ENCODE data around the gene PANK3. TPM values are rescaled to one million over a fixed set of nuclear protein-coding genes. Genes with fewer than 3 reads are reported as not detected.

The PANK3 gene
- total RNA-seq, 2 experiments from 2014 or later = 44.9 to 45.1 TPM

GRCh38 chr5:168531191-168531590 is 48.0 kb downstream of the PANK3 start:
- Mint-ChIP-seq H3K4me1 (ENCODE audit: low read depth) (peaks cover 12% of the 10 kb centered on the region), H3K4me3 (no peak overlapping the region), H3K27ac (no peak overlapping the region), H3K36me3 (ENCODE audit: low read depth) (peaks cover 5% of the 10 kb centered on the region), H3K9me3 (no peaks in the 10 kb centered on the region), H3K27me3 (ENCODE audit: low read depth) (peaks cover 43% of the 10 kb centered on the region)
- intact Hi-C loops (cut with micrococcal nuclease) = no loop called here
- CTCF ChIA-PET = no interaction called here
- no peak for DNase-seq

- intact Hi-C loops (cut with micrococcal nuclease) = no loop called here
Observed at GRCh38 chr5:168530621-168531150, 48.5 kb downstream of the PANK3 start.

GRCh38 chr5:168529374-168530234 is 49.6 kb downstream of the PANK3 start:
- peak overlapping the region; percentile 57 for H3K4me3 Mint-ChIP-seq
- intact Hi-C loops (cut with micrococcal nuclease) = loop anchor here (2.0 kb wide), 1 partner anchor 49 kb away; the partner anchor contains the start of gene PANK3
- no peaks in the 10 kb centered on the region for H3K9me3 Mint-ChIP-seq
- no peak for DNase-seq
- CTCF ChIA-PET = no interaction called here
- no peak overlapping the region for H3K27ac Mint-ChIP-seq
- H3K36me3 Mint-ChIP-seq (ENCODE audit: low read depth) = peaks cover 9% of the 10 kb centered on the region
- peaks cover 42% of the 10 kb centered on the region for H3K27me3 Mint-ChIP-seq (ENCODE audit: low read depth)
- peaks cover 12% of the 10 kb centered on the region for H3K4me1 Mint-ChIP-seq (ENCODE audit: low read depth)

More at GRCh38 chr5:168530621-168531150, 48.5 kb downstream of the PANK3 start:
- peaks cover 5% of the 10 kb centered on the region for H3K36me3 Mint-ChIP-seq (ENCODE audit: low read depth)
- H3K4me3 Mint-ChIP-seq = peak overlapping the region; percentile 31
- CTCF ChIA-PET = no interaction called here
- DNase-seq = no peak
- H3K9me3 Mint-ChIP-seq = no peaks in the 10 kb centered on the region
- H3K27me3 Mint-ChIP-seq (ENCODE audit: low read depth) = peaks cover 43% of the 10 kb centered on the region
- H3K27ac Mint-ChIP-seq = no peak overlapping the region
- H3K4me1 Mint-ChIP-seq (ENCODE audit: low read depth) = peaks cover 12% of the 10 kb centered on the region

- CTCF ChIA-PET = no interaction called here
- Mint-ChIP-seq H3K4me1 (ENCODE audit: low read depth) (peaks cover 12% of the 10 kb centered on the region), H3K36me3 (ENCODE audit: low read depth) (peaks cover 14% of the 10 kb centered on the region), H3K9me3 (no peaks in the 10 kb centered on the region), H3K27me3 (ENCODE audit: low read depth) (peaks cover 40% of the 10 kb centered on the region), H3K4me3 (peak within 1 kb of the TSS; percentile 67), H3K27ac (no peak within 1 kb of the TSS)
- intact Hi-C loops (cut with micrococcal nuclease) = loop anchor here (2.0 kb wide), 1 partner anchor 50 kb away; the partner anchor contains the start of gene PANK3
- peak; percentile 51 for DNase-seq
Observed at GRCh38 chr5:168528521-168529373, 50.4 kb downstream of the PANK3 start, which contains the start of gene FBLL1. FBLL1 (plus strand) TSS chr5:168529305; CDS start chr5:168529505, 200 bp downstream.

- Mint-ChIP-seq H3K27ac (no peak overlapping the region), H3K4me1 (ENCODE audit: low read depth) (peaks cover 12% of the 10 kb centered on the region), H3K4me3 (no peak overlapping the region), H3K9me3 (no peaks in the 10 kb centered on the region), H3K27me3 (ENCODE audit: low read depth) (peaks cover 32% of the 10 kb centered on the region), H3K36me3 (ENCODE audit: low read depth) (peaks cover 18% of the 10 kb centered on the region)
- CTCF ChIA-PET = no interaction called here
- intact Hi-C loops (cut with micrococcal nuclease) = loop anchor here (2.0 kb wide), 1 partner anchor 51 kb away; the partner anchor contains the start of gene PANK3
- no peak for DNase-seq
Observed at GRCh38 chr5:168527756-168528295, 51.3 kb downstream of the PANK3 start.

GRCh38 chr5:168525856-168526255 is 53.3 kb downstream of the PANK3 start:
- H3K27me3 Mint-ChIP-seq (ENCODE audit: low read depth) = peaks cover 22% of the 10 kb centered on the region
- CTCF ChIA-PET = no interaction called here
- intact Hi-C loops (cut with micrococcal nuclease) = no loop called here
- DNase-seq = no peak
- H3K4me1 Mint-ChIP-seq (ENCODE audit: low read depth) = peaks cover 12% of the 10 kb centered on the region
- no peaks in the 10 kb centered on the region for H3K9me3 Mint-ChIP-seq
- no peak overlapping the region for H3K4me3 Mint-ChIP-seq
- no peak overlapping the region for H3K27ac Mint-ChIP-seq
- H3K36me3 Mint-ChIP-seq (ENCODE audit: low read depth) = peaks cover 23% of the 10 kb centered on the region

GRCh38 chr5:168513861-168514428 is 65.2 kb downstream of the PANK3 start:
- H3K27me3 Mint-ChIP-seq (ENCODE audit: low read depth) = no peaks in the 10 kb centered on the region
- intact Hi-C loops (cut with micrococcal nuclease) = no loop called here
- no peak overlapping the region for H3K27ac Mint-ChIP-seq

GRCh38 chr5:168502563-168503237 is 76.5 kb downstream of the PANK3 start:
- Mint-ChIP-seq H3K27ac (no peak overlapping the region), H3K9me3 (no peaks in the 10 kb centered on the region), H3K36me3 (ENCODE audit: low read depth) (peaks cover 31% of the 10 kb centered on the region), H3K4me1 (ENCODE audit: low read depth) (no peaks in the 10 kb centered on the region), H3K4me3 (no peak overlapping the region), H3K27me3 (ENCODE audit: low read depth) (no peaks in the 10 kb centered on the region)
- DNase-seq = no peak
- CTCF ChIA-PET = no interaction called here
- intact Hi-C loops (cut with micrococcal nuclease) = no loop called here

More at GRCh38 chr5:168513861-168514428, 65.2 kb downstream of the PANK3 start:
- CTCF ChIA-PET = interaction anchor here (1.4 kb wide), 1 partner anchor 31 kb away, joined by 3 read pairs; no protein-coding TSS in a partner anchor
- no peak for DNase-seq
- no peak overlapping the region for H3K4me3 Mint-ChIP-seq
- H3K9me3 Mint-ChIP-seq = peaks cover 7% of the 10 kb centered on the region
- no peaks in the 10 kb centered on the region for H3K4me1 Mint-ChIP-seq (ENCODE audit: low read depth)
- peaks cover 68% of the 10 kb centered on the region for H3K36me3 Mint-ChIP-seq (ENCODE audit: low read depth)

Small RNA genes lying within 50 kb of the gene (microRNA-seq; reads per million reads assigned to microRNA genes)
- gene MIR103A1 (ENCODE audit: borderline microRNAs expressed, borderline replicate concordance) (not detected), gene MIR103B1 (ENCODE audit: borderline microRNAs expressed, borderline replicate concordance) (not detected)

Other genes with a start within 250 kb of the PANK3 start
- 10 to 100 TPM; 80.9 to 84.0 TPM for gene RARS1, start 92.9 kb downstream of the PANK3 start, total RNA-seq
- under 1 TPM in 1 of 2 experiments, not detected in 1; 0.21 TPM for gene FBLL1, start 50.1 kb downstream of the PANK3 start, total RNA-seq